Pericardium fibroblast (primary cell): ENCODE measurements around the gene LZTFL1. TPM values are rescaled to one million over a fixed set of nuclear protein-coding genes. Genes with fewer than 3 reads are reported as not detected.

Source experiments
- total RNA-seq: library from RNA; depleted of rRNA; stranded (reverse); fragments of >200 nt; gene quantifications from 2 replicates; pipeline ENCODE4 v1.2.3, GENCODE V29; 2015

LZTFL1 gene
- 13.3 and 15.2 TPM in 2 replicates for total RNA-seq

GRCh38 chr3:45841757-45842491, at the start of gene LZTFL1:
Gene LZTFL1, minus strand, starts transcription at chr3:45842119. Its CDS starts 128 bp downstream, at chr3:45841991.

GRCh38 chr3:45885979-45886705, 44.2 kb upstream of the LZTFL1 start, which contains the start of gene CCR9:
Gene CCR9, plus strand, starts transcription at chr3:45886543. Its CDS starts 8,391 bp downstream, at chr3:45894934.

GRCh38 chr3:45795882-45796765, 45.8 kb downstream of the LZTFL1 start, which contains the start of gene SLC6A20:
Gene SLC6A20, minus strand, starts transcription at chr3:45796536. Its CDS starts 117 bp downstream, at chr3:45796419.

Other genes with a start within 250 kb of the LZTFL1 start
- 5.6 and 9.8 TPM in 2 replicates for gene LIMD1, start 247.4 kb downstream of the LZTFL1 start, total RNA-seq
- 18.0 and 22.1 TPM in 2 replicates for gene SACM1L, start 152.7 kb downstream of the LZTFL1 start, total RNA-seq
- gene SLC6A20, start 45.6 kb downstream of the LZTFL1 start, total RNA-seq: not detected in 2 replicates
- not detected in 2 replicates for gene CCR9, start 44.4 kb upstream of the LZTFL1 start, total RNA-seq
- gene CXCR6, start 101.3 kb upstream of the LZTFL1 start, total RNA-seq: not detected in 2 replicates
- gene FYCO1, start 153.7 kb upstream of the LZTFL1 start, total RNA-seq: 9.7 and 14.0 TPM in 2 replicates
- gene XCR1, start 185.4 kb upstream of the LZTFL1 start, total RNA-seq: not detected in 2 replicates